SK-N-SH (cell line): ENCODE measurements around the gene CETN2. TPM values are rescaled to one million over a fixed set of nuclear protein-coding genes. Genes with fewer than 3 reads are reported as not detected.

ENCODE experiments used
- CTCF ChIA-PET: fragments of 300-600, 350-600 bp; formaldehyde crosslinking; extraction: SDS; loops from one replicate; lab custom pipeline; 2021; lab: Yijun Ruan, JAX
- POLR2A ChIA-PET: fragments of 350-600 bp; sonication (Branson Sonifier 250); formaldehyde crosslinking; extraction: SDS; loops from one replicate; lab custom pipeline; 2020; ENCODE audit warnings: antibody characterized with exemption, inconsistent platforms; lab: Yijun Ruan, JAX
- DNase-seq: peaks from one replicate; pipeline ENCODE4 v3.0.0; 2012
- H2AFZ ChIP-seq: fragments of 200-600 bp; sonication (generic); 2 replicates; pipeline ENCODE4 v1.8.1; 2016; ENCODE audit warnings: antibody characterized with exemption, mild to moderate bottlenecking, low read depth
- H3F3A ChIP-seq: fragments of 200-600 bp; sonication (generic); replicated peaks from 2 replicates; pipeline ENCODE3; 2016; ENCODE audit warnings: antibody characterized with exemption, mild to moderate bottlenecking; ENCODE audit not compliant: insufficient read depth
- H3K27ac ChIP-seq, 2 experiments: fragments of 200-500 bp in 1 of 2; fragments of 200-600 bp in 1 of 2; sonication (Bioruptor generic) in 1 of 2; sonication (generic), shearing (Covaris generic) in 1 of 2; 2 replicates each; pipeline versions ENCODE4 v1.5.1 to v1.6.1; 2014 to 2016; ENCODE audit warnings: low read depth in 2 of 2, inconsistent platforms in 1 of 2, low read length in 1 of 2, mild to moderate bottlenecking in 1 of 2, mixed read lengths in 1 of 2
- H3K27me3 ChIP-seq: fragments of 200-600 bp; sonication (generic), shearing (Covaris generic); 2 replicates; pipeline ENCODE4 v1.6.1; 2016; ENCODE audit warnings: mixed run types; ENCODE audit not compliant: insufficient read depth
- H3K36me3 ChIP-seq, 2 experiments: fragments of 200-500 bp in 1 of 2; fragments of 200-600 bp in 1 of 2; sonication (Bioruptor generic) in 1 of 2; sonication (generic) in 1 of 2; replicated peaks in 1 of 2; 2 replicates each; pipeline versions ENCODE3 to v1.5.1; 2014 to 2016; ENCODE audit warnings: low read length in 1 of 2, mild to moderate bottlenecking in 1 of 2; ENCODE audit not compliant: insufficient read depth in 2 of 2, control insufficient read depth in 1 of 2
- H3K4me1 ChIP-seq, 2 experiments: fragments of 200-500 bp in 1 of 2; fragments of 200-600 bp in 1 of 2; sonication (Bioruptor generic) in 1 of 2; sonication (generic), shearing (Covaris generic) in 1 of 2; 2 replicates each; pipeline versions ENCODE4 v1.5.1 to v1.6.1; 2014 to 2016; ENCODE audit warnings: low read depth in 1 of 2, low read length in 1 of 2, mixed run types in 1 of 2; ENCODE audit not compliant: insufficient read depth in 2 of 2, control insufficient read depth in 1 of 2
- H3K4me2 ChIP-seq: fragments of 200-600 bp; sonication (generic), shearing (Covaris generic); 2 replicates; pipeline ENCODE4 v1.6.1; 2017; ENCODE audit warnings: mixed run types
- H3K4me3 ChIP-seq, 2 experiments: fragments of 200-500 bp in 1 of 2; fragments of 200-600 bp in 1 of 2; sonication (Bioruptor generic) in 1 of 2; sonication (generic), shearing (Covaris generic) in 1 of 2; 2 replicates each; pipeline versions ENCODE4 v1.5.1 to v1.8.1; 2014 to 2016; ENCODE audit warnings: low read depth in 2 of 2, inconsistent platforms in 1 of 2, low read length in 1 of 2, mild to moderate bottlenecking in 1 of 2, mixed read lengths in 1 of 2, moderate library complexity in 1 of 2
- H3K79me2 ChIP-seq: fragments of 200-600 bp; sonication (generic); 2 replicates; pipeline ENCODE4 v1.8.1; 2017; ENCODE audit warnings: mild to moderate bottlenecking; ENCODE audit not compliant: insufficient read depth
- H3K9ac ChIP-seq: fragments of 200-600 bp; sonication (generic); 2 replicates; pipeline ENCODE4 v1.6.1; 2017; ENCODE audit warnings: mixed run types
- H3K9me2 ChIP-seq: fragments of 200-600 bp; sonication (generic); 2 replicates; pipeline ENCODE4 v1.6.1; 2017; ENCODE audit warnings: mixed run types
- H3K9me3 ChIP-seq: fragments of 200-600 bp; sonication (generic); 2 replicates; pipeline ENCODE4 v1.6.1; 2017; ENCODE audit warnings: mixed run types, mild to moderate bottlenecking, moderate library complexity
- H4K20me1 ChIP-seq: fragments of 200-600 bp; sonication (generic); 2 replicates; pipeline ENCODE4 v1.6.1; 2017; ENCODE audit warnings: mild to moderate bottlenecking, mixed run types; ENCODE audit not compliant: insufficient read depth
- ELF1 ChIP-seq: IDR thresholded peaks from 2 replicates; pipeline ENCODE4 v1.4.0; 2012
- EP300 ChIP-seq, 2 experiments: IDR thresholded peaks; 2 replicates each; pipeline versions ENCODE4 v1.4.0 to v1.6.1; 2012; ENCODE audit warnings: borderline replicate concordance in 1 of 2, low read depth in 1 of 2, low read length in 1 of 2
- EZH2phosphoT487 ChIP-seq: fragments of 200-600 bp; sonication (generic); IDR thresholded peaks from 2 replicates; pipeline ENCODE4 v1.6.1; 2017; ENCODE audit warnings: low read depth, mixed run types, mild to moderate bottlenecking, antibody characterized with exemption, moderate library complexity, borderline replicate concordance
- FOSL2 ChIP-seq: IDR thresholded peaks from 2 replicates; pipeline ENCODE4 v1.4.0; 2012; ENCODE audit warnings: low read depth, mild to moderate bottlenecking, moderate library complexity, borderline replicate concordance
- FOXJ3 ChIP-seq: sonication (generic); formaldehyde crosslinking; IDR thresholded peaks from 2 replicates; pipeline ENCODE4 v1.5.1; 2020; ENCODE audit warnings: mild to moderate bottlenecking, missing genetic modification reagents
- GATA2 ChIP-seq: sonication (generic); formaldehyde crosslinking; IDR thresholded peaks from 2 replicates; pipeline ENCODE4 v1.5.0; 2020; ENCODE audit warnings: mild to moderate bottlenecking, missing genetic modification reagents
- IRF3 ChIP-seq: fragments of 150-350 bp; IDR thresholded peaks from 2 replicates; pipeline ENCODE4 v1.6.1; 2016; ENCODE audit warnings: mild to moderate bottlenecking, low read depth, low read length
- JUND ChIP-seq: IDR thresholded peaks from 2 replicates; pipeline ENCODE4 v1.4.0; 2012
- MXI1 ChIP-seq: IDR thresholded peaks from 2 replicates; pipeline ENCODE4 v1.6.1; 2012; ENCODE audit warnings: mild to moderate bottlenecking, low read depth, low read length, improper control_type of control experiment
- NFIC ChIP-seq: IDR thresholded peaks from 2 replicates; pipeline ENCODE4 v1.4.0; 2012; ENCODE audit warnings: borderline replicate concordance
- NRF1 ChIP-seq: IDR thresholded peaks from 2 replicates; pipeline ENCODE4 v1.6.1; 2012; ENCODE audit warnings: low read depth, mild to moderate bottlenecking, low read length
- POLR2AphosphoS5 ChIP-seq: IDR thresholded peaks from 2 replicates; pipeline ENCODE4 v1.6.1; 2012; ENCODE audit warnings: low read depth, low read length
- RAD21 ChIP-seq: IDR thresholded peaks from 2 replicates; pipeline ENCODE4 v1.6.1; 2012; ENCODE audit warnings: mild to moderate bottlenecking, low read length
- RXRA ChIP-seq: IDR thresholded peaks from 2 replicates; pipeline ENCODE4 v1.4.0; 2012; ENCODE audit warnings: low read depth, mild to moderate bottlenecking, borderline replicate concordance
- SIN3A ChIP-seq: IDR thresholded peaks from 2 replicates; pipeline ENCODE4 v1.6.1; 2012; ENCODE audit warnings: low read depth, mild to moderate bottlenecking, low read length, moderate library complexity, borderline replicate concordance
- TAF1 ChIP-seq: IDR thresholded peaks from 2 replicates; pipeline ENCODE4 v1.6.1; 2012; ENCODE audit warnings: low read depth, mild to moderate bottlenecking, low read length, moderate library complexity, borderline replicate concordance
- WGBS: methylation state at CpG from one replicate; pipeline ENCODE4 v1.1.6; 2017; ENCODE audit warnings: low lambda C conversion rate; 5-methylcytosine and 5-hydroxymethylcytosine counted together
- polyA plus RNA-seq, 3 experiments: library from polyadenylated mRNA; depleted of rRNA; stranded (reverse); fragments of >200 nt; gene quantifications; 2 replicates each; pipeline ENCODE4 v1.2.3, GENCODE V29; 2012
- TF ChIP-seq, protein P1 (sequence below): IDR thresholded peaks from 2 replicates; pipeline ENCODE4; 2012
- TF ChIP-seq, protein P2 (sequence below): fragments of 150-350 bp; IDR thresholded peaks from 2 replicates; pipeline ENCODE4 v1.6.1; 2017; ENCODE audit warnings: antibody characterized with exemption, low read length, low read depth, borderline replicate concordance

CETN2 gene
- polyA plus RNA-seq, 1 of the 3 experiments (the other 2 are of a cell fraction) = 41.1 TPM

GRCh38 chrX:152876931-152877840 lies 46.6 kb upstream of the CETN2 start:
- WGBS = 19% methylated on average over 7 of the region's 10 CpGs
- Histone ChIP-seq H3F3A (no peaks in the 10 kb centered on the region), H3K9me3 (no peaks in the 10 kb centered on the region), H4K20me1 (no peaks in the 10 kb centered on the region), H3K9me2 (no peaks in the 10 kb centered on the region), H3K4me2 (no peak overlapping the region), H3K36me3 (no peaks in the 10 kb centered on the region), H2AFZ (no peak overlapping the region), H3K9ac (no peak overlapping the region), H3K27ac (no peak overlapping the region), H3K27me3 (peaks cover 49% of the 10 kb centered on the region; the same call in 1 of the 2 replicates), H3K79me2 (no peaks in the 10 kb centered on the region), H3K4me3 (no peak overlapping the region), H3K4me1 (no peaks in the 10 kb centered on the region)
- ChIA-PET CTCF (no interaction called here), POLR2A (no interaction called here)
- no peak for DNase-seq
- TF ChIP-seq TAF1 (no peak), NRF1 (no peak), NFIC (no peak), IRF3 (no peak), EZH2phosphoT487 (no peak), FOXJ3 (CRISPR knock-in tag) (no peak), JUND (no peak), EP300 (IDR thresholded peaks at IDR 0.05; ENCODE audit: borderline replicate concordance in 1 of 2, low read depth in 1 of 2, low read length in 1 of 2) (no peak), MXI1 (no peak), ELF1 (no peak), POLR2AphosphoS5 (no peak), FOSL2 (no peak), RAD21 (no peak), SIN3A (no peak), RXRA (no peak), GATA2 (CRISPR knock-in tag) (no peak)
- TF ChIP-seq, protein P1, sequence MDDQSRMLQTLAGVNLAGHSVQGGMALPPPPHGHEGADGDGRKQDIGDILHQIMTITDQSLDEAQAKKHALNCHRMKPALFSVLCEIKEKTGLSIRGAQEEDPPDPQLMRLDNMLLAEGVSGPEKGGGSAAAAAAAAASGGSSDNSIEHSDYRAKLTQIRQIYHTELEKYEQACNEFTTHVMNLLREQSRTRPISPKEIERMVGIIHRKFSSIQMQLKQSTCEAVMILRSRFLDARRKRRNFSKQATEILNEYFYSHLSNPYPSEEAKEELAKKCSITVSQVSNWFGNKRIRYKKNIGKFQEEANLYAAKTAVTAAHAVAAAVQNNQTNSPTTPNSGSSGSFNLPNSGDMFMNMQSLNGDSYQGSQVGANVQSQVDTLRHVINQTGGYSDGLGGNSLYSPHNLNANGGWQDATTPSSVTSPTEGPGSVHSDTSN = no peak
- TF ChIP-seq, protein P2, sequence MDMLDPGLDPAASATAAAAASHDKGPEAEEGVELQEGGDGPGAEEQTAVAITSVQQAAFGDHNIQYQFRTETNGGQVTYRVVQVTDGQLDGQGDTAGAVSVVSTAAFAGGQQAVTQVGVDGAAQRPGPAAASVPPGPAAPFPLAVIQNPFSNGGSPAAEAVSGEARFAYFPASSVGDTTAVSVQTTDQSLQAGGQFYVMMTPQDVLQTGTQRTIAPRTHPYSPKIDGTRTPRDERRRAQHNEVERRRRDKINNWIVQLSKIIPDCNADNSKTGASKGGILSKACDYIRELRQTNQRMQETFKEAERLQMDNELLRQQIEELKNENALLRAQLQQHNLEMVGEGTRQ = no peak
- TF ChIP-seq, all 33 proteins: peak for 0
